Panc1 (cell line): ENCODE results near the gene COL5A1. TPM values are rescaled to one million over a fixed set of nuclear protein-coding genes. Genes with fewer than 3 reads are reported as not detected.

Experiments
- ATAC-seq: fragments of 200-7000 bp; cut with Tn5 transposase; 2 replicates; pipeline ENCODE4 v1.9.1; 2020; ENCODE audit warnings: mild to moderate bottlenecking, moderate library complexity
- BruUV-seq: library from RNA; stranded (reverse); fragments of 400-500 nt; replicated peaks from 2 replicates; lab custom pipeline; 2021; lab: Mats Ljungman, UMichigan
- CTCF ChIA-PET: fragments of 300-600 bp; sonication (Branson Sonifier 250); formaldehyde crosslinking; loops from one replicate; lab custom pipeline; 2022; ENCODE audit warnings: antibody characterized with exemption; lab: Charles Lee
- POLR2A ChIA-PET: fragments of 300-600 bp; sonication (Branson Sonifier 250); formaldehyde crosslinking; loops from one replicate; lab custom pipeline; 2022; ENCODE audit warnings: antibody characterized with exemption; lab: Charles Lee
- DNase-seq: peaks from one replicate; pipeline ENCODE4 v3.0.0-alpha.2; 2010; ENCODE audit warnings: low read depth, low spot score
- H3K27ac ChIP-seq: 2 replicates; pipeline ENCODE4 v1.5.1; 2011; ENCODE audit warnings: mild to moderate bottlenecking, low read length, inconsistent platforms
- H3K27me3 ChIP-seq: fragments of 200-500 bp; sonication (Bioruptor generic); 2 replicates; pipeline ENCODE4 v1.6.0; 2014; ENCODE audit warnings: low read length, inconsistent platforms; ENCODE audit not compliant: control insufficient read depth, insufficient read depth
- H3K36me3 ChIP-seq: fragments of 200-500 bp; sonication (Bioruptor generic); 2 replicates; pipeline ENCODE4 v1.5.1; 2014; ENCODE audit warnings: inconsistent platforms, mild to moderate bottlenecking, low read length, moderate library complexity; ENCODE audit not compliant: control insufficient read depth, insufficient read depth
- H3K4me1 ChIP-seq: 2 replicates; pipeline ENCODE4 v1.5.1; 2011; ENCODE audit warnings: inconsistent platforms, mild to moderate bottlenecking, low read length, moderate library complexity; ENCODE audit not compliant: control insufficient read depth, insufficient read depth
- H3K4me3 ChIP-seq, 2 experiments: 2 replicates each; pipeline ENCODE4 v1.5.1; 2011 to 2012; ENCODE audit warnings: low read depth in 2 of 2, low read length in 2 of 2, mild to moderate bottlenecking in 2 of 2, inconsistent platforms in 1 of 2, moderate library complexity in 1 of 2
- H3K9me3 ChIP-seq: fragments of 200-500 bp; sonication (Bioruptor generic); 2 replicates; pipeline ENCODE4 v1.5.1; 2014; ENCODE audit warnings: low read depth, mild to moderate bottlenecking, inconsistent platforms, low read length, moderate library complexity; ENCODE audit not compliant: control insufficient read depth, insufficient read depth
- CTCF ChIP-seq: fragments of 450-650 bp; IDR thresholded peaks from 2 replicates; pipeline ENCODE4 v1.5.1; 2017; ENCODE audit warnings: mild to moderate bottlenecking
- POLR2AphosphoS5 ChIP-seq: IDR thresholded peaks from 2 replicates; pipeline ENCODE4 v1.6.1; 2012; ENCODE audit warnings: mild to moderate bottlenecking, low read depth, low read length, moderate library complexity
- REST ChIP-seq, 2 experiments: IDR thresholded peaks; 2 replicates each; pipeline ENCODE4 v1.6.1; 2011 to 2012; ENCODE audit warnings: low read depth in 2 of 2, control low read depth in 1 of 2, low read length in 1 of 2, mild to moderate bottlenecking in 1 of 2, moderate library complexity in 1 of 2; ENCODE audit not compliant: insufficient read depth in 1 of 2
- SIN3A ChIP-seq: IDR thresholded peaks from 2 replicates; pipeline ENCODE4 v1.6.1; 2012; ENCODE audit warnings: low read depth, mild to moderate bottlenecking, low read length, moderate library complexity, borderline replicate concordance; ENCODE audit not compliant: insufficient read depth
- TCF7L2 ChIP-seq: IDR thresholded peaks from 2 replicates; pipeline ENCODE4 v1.6.1; 2011; ENCODE audit warnings: mild to moderate bottlenecking, low read depth, low read length, inconsistent platforms
- in situ Hi-C: cut with HindIII; loops from 2 replicates; pipeline ENCODE4 v1.10.0; 2016; ENCODE audit warnings: low sequenced_read_pairs, low pct_unique_long_range_greater_than_20kb
- intact Hi-C: fragments of 100-400 bp; cut with micrococcal nuclease; formaldehyde crosslinking; loops from one replicate; pipeline ENCODE4 v1.10.0; 2022; ENCODE audit not compliant: unreplicated experiment
- total RNA-seq: library from RNA; stranded (reverse); gene quantifications from one replicate; pipeline ENCODE4 v1.2.1, GENCODE V29; 2021; ENCODE audit not compliant: unreplicated experiment

COL5A1 gene
- total RNA-seq, 1 experiment from 2014 or later = 5.7 TPM

- intact Hi-C loops (no loop called here), in situ Hi-C loops (no loop called here)
- Histone ChIP-seq H3K27me3 (no peaks in the 10 kb centered on the region), H3K27ac (no peak overlapping the region), H3K9me3 (no peaks in the 10 kb centered on the region), H3K4me3 (no peak overlapping the region), H3K4me1 (no peaks in the 10 kb centered on the region), H3K36me3 (no peaks in the 10 kb centered on the region)
- ChIA-PET CTCF (interaction anchor here (0.5 to 1.5 kb wide), 2 partner anchors 207 to 532 kb away, joined by 4 to 5 read pairs; no protein-coding TSS in a partner anchor), POLR2A (no interaction called here)
- DNase-seq (no peak), ATAC-seq (peak; percentile 73)
- no TSS peak for BruUV-seq
- TF ChIP-seq REST (IDR thresholded peaks at IDR 0.05; ENCODE audit: insufficient read depth in 1 of 2, low read depth in 2 of 2, low read length in 1 of 2) (no peak), CTCF (no peak), SIN3A (no peak), TCF7L2 (no peak), POLR2AphosphoS5 (no peak)
Observed at GRCh38 chr9:134655586-134656333, 14.2 kb downstream of the COL5A1 start.

- ATAC-seq (peak; percentile 79), DNase-seq (no peak)
- POLR2A ChIA-PET = no interaction called here
- CTCF ChIA-PET = interaction anchor here (1.5 kb wide), 1 partner anchor 207 kb away, joined by 5 read pairs; no protein-coding TSS in a partner anchor
- H3K27ac ChIP-seq = no peak overlapping the region
- intact Hi-C loops (no loop called here), in situ Hi-C loops (no loop called here)
- no peaks in the 10 kb centered on the region for H3K9me3 ChIP-seq
- H3K36me3 ChIP-seq = no peaks in the 10 kb centered on the region
- BruUV-seq = no TSS peak
- no peaks in the 10 kb centered on the region for H3K4me1 ChIP-seq
- H3K27me3 ChIP-seq = no peaks in the 10 kb centered on the region
- TF ChIP-seq POLR2AphosphoS5 (no peak), TCF7L2 (no peak), CTCF (0 out of 2 replicates have a peak, but pooled peaks have one; percentile 10), REST (IDR thresholded peaks at IDR 0.05; ENCODE audit: insufficient read depth in 1 of 2, low read depth in 2 of 2, low read length in 1 of 2) (no peak), SIN3A (no peak)
- H3K4me3 ChIP-seq = no peak overlapping the region
Observed at GRCh38 chr9:134656334-134657006, 14.9 kb downstream of the COL5A1 start.
